Measurements from ENCODE around the gene SPHK1.

SPHK1 gene

GRCh38 chr17:76354317-76354729, 30.1 kb upstream of the SPHK1 start:
- H3K4me2 ChIP-seq (ENCODE audit: low read depth, low read length, poor library complexity, severe bottlenecking), result peak overlapping the region; percentile 87
- peak overlapping the region; percentile 81 for H3K4me3 ChIP-seq (ENCODE audit: low read length, poor library complexity, severe bottlenecking)
- H3K79me2 ChIP-seq (ENCODE audit: insufficient read depth, low read length), result peaks cover 41% of the 10 kb centered on the region
- H3K27me3 ChIP-seq (ENCODE audit: insufficient read depth, low read length, poor library complexity, severe bottlenecking), result no peaks in the 10 kb centered on the region
- H3K9me2 ChIP-seq (replicated peaks; ENCODE audit: low read depth, low read length), result no peaks in the 10 kb centered on the region
- no peaks in the 10 kb centered on the region for H3K36me3 ChIP-seq (ENCODE audit: insufficient read depth, low read length)
- TF ChIP-seq EZH2phosphoT487 (IDR thresholded peaks at IDR 0.05; ENCODE audit: borderline replicate concordance), result no peak
- TF ChIP-seq CTCF (conservative IDR thresholded peaks at IDR 0.05; ENCODE audit: low read length), result no peak
- no peaks in the 10 kb centered on the region for H3K9me3 ChIP-seq (ENCODE audit: insufficient read depth, low read depth, low read length)
- H3F3A ChIP-seq (ENCODE audit: low read depth), result no peaks in the 10 kb centered on the region
- H2AFZ ChIP-seq (ENCODE audit: low read length), result peak overlapping the region; percentile 90
- peak overlapping the region; percentile 64 for H3K9ac ChIP-seq (ENCODE audit: low read depth, low read length, poor library complexity, severe bottlenecking)
- H3K4me1 ChIP-seq (ENCODE audit: insufficient read depth, low read length, poor library complexity, severe bottlenecking), result peaks cover 17% of the 10 kb centered on the region
- peaks cover 6% of the 10 kb centered on the region for H4K20me1 ChIP-seq (ENCODE audit: insufficient read depth, low read length, poor library complexity, severe bottlenecking)

GRCh38 chr17:76354747-76355310, 29.6 kb upstream of the SPHK1 start:
- H3K27me3 ChIP-seq (ENCODE audit: insufficient read depth, low read length, poor library complexity, severe bottlenecking), result no peaks in the 10 kb centered on the region
- H3K9ac ChIP-seq (ENCODE audit: low read depth, low read length, poor library complexity, severe bottlenecking), result peak overlapping the region; percentile 64
- H3K4me3 ChIP-seq (ENCODE audit: low read length, poor library complexity, severe bottlenecking), result peak overlapping the region; percentile 81
- peak overlapping the region; percentile 87 for H3K4me2 ChIP-seq (ENCODE audit: low read depth, low read length, poor library complexity, severe bottlenecking)
- peaks cover 36% of the 10 kb centered on the region for H3K79me2 ChIP-seq (ENCODE audit: insufficient read depth, low read length)
- no peaks in the 10 kb centered on the region for H3K9me3 ChIP-seq (ENCODE audit: insufficient read depth, low read depth, low read length)
- H3K36me3 ChIP-seq (ENCODE audit: insufficient read depth, low read length), result no peaks in the 10 kb centered on the region
- peaks cover 17% of the 10 kb centered on the region for H3K4me1 ChIP-seq (ENCODE audit: insufficient read depth, low read length, poor library complexity, severe bottlenecking)
- peaks cover 6% of the 10 kb centered on the region for H4K20me1 ChIP-seq (ENCODE audit: insufficient read depth, low read length, poor library complexity, severe bottlenecking)
- no peak overlapping the region for H2AFZ ChIP-seq (ENCODE audit: low read length)
- H3K9me2 ChIP-seq (replicated peaks; ENCODE audit: low read depth, low read length), result no peaks in the 10 kb centered on the region
- no peaks in the 10 kb centered on the region for H3F3A ChIP-seq (ENCODE audit: low read depth)
- no peak for TF ChIP-seq CTCF (conservative IDR thresholded peaks at IDR 0.05; ENCODE audit: low read length)
- no peak for TF ChIP-seq EZH2phosphoT487 (IDR thresholded peaks at IDR 0.05; ENCODE audit: borderline replicate concordance)

- no peak overlapping the region for H3K4me2 ChIP-seq (ENCODE audit: low read depth, low read length, poor library complexity, severe bottlenecking)
- H3K4me3 ChIP-seq (ENCODE audit: low read length, poor library complexity, severe bottlenecking), result no peak overlapping the region
- no peak overlapping the region for H3K9ac ChIP-seq (ENCODE audit: low read depth, low read length, poor library complexity, severe bottlenecking)
- H4K20me1 ChIP-seq (ENCODE audit: insufficient read depth, low read length, poor library complexity, severe bottlenecking), result peaks cover 6% of the 10 kb centered on the region
- no peaks in the 10 kb centered on the region for H3F3A ChIP-seq (ENCODE audit: low read depth)
- peaks cover 15% of the 10 kb centered on the region for H3K79me2 ChIP-seq (ENCODE audit: insufficient read depth, low read length)
- no peak for TF ChIP-seq EZH2phosphoT487 (IDR thresholded peaks at IDR 0.05; ENCODE audit: borderline replicate concordance)
- no peak for TF ChIP-seq CTCF (conservative IDR thresholded peaks at IDR 0.05; ENCODE audit: low read length)
- no peaks in the 10 kb centered on the region for H3K9me3 ChIP-seq (ENCODE audit: insufficient read depth, low read depth, low read length)
- peaks cover 10% of the 10 kb centered on the region for H3K4me1 ChIP-seq (ENCODE audit: insufficient read depth, low read length, poor library complexity, severe bottlenecking)
- no peaks in the 10 kb centered on the region for H3K27me3 ChIP-seq (ENCODE audit: insufficient read depth, low read length, poor library complexity, severe bottlenecking)
- no peaks in the 10 kb centered on the region for H3K36me3 ChIP-seq (ENCODE audit: insufficient read depth, low read length)
- no peak overlapping the region for H2AFZ ChIP-seq (ENCODE audit: low read length)
- H3K9me2 ChIP-seq (replicated peaks; ENCODE audit: low read depth, low read length), result no peaks in the 10 kb centered on the region
Measured at GRCh38 chr17:76356803-76357456, 27.5 kb upstream of the SPHK1 start.
